GM23338 (cell line): ENCODE measurements around the gene MAP1B. TPM values are rescaled to one million over a fixed set of nuclear protein-coding genes. Genes with fewer than 3 reads are reported as not detected.

Source experiments
- ATAC-seq: fragments of 200-7000 bp; cut with Tn5 transposase; 3 replicates; pipeline ENCODE4 v1.9.1; 2020
- DNase-seq: peaks from one replicate; pipeline ENCODE4 v3.0.0-alpha.2; 2015; ENCODE audit warnings: low spot score
- H2AFZ ChIP-seq: fragments of 200-600 bp; sonication (generic); 2 replicates; pipeline ENCODE4 v1.8.0; 2016; ENCODE audit warnings: antibody characterized with exemption, mild to moderate bottlenecking, moderate library complexity
- H3F3A ChIP-seq: fragments of 200-600 bp; sonication (generic); replicated peaks from 2 replicates; pipeline ENCODE4 v1.8.0; 2017; ENCODE audit warnings: antibody characterized with exemption, mixed run types, low read depth
- H3K27ac ChIP-seq: fragments of 200-600 bp; sonication (generic); 2 replicates; pipeline ENCODE4 v1.6.1; 2016; ENCODE audit warnings: low read depth
- H3K27me3 ChIP-seq: fragments of 200-600 bp; sonication (generic); 2 replicates; pipeline ENCODE4 v1.8.0; 2016; ENCODE audit warnings: mild to moderate bottlenecking, mixed run types, moderate library complexity; ENCODE audit not compliant: insufficient read depth
- H3K36me3 ChIP-seq: fragments of 200-600 bp; sonication (generic); 2 replicates; pipeline ENCODE4 v1.8.0; 2016; ENCODE audit warnings: mild to moderate bottlenecking; ENCODE audit not compliant: insufficient read depth
- H3K4me1 ChIP-seq: fragments of 200-600 bp; sonication (generic); 2 replicates; pipeline ENCODE4 v1.8.0; 2016; ENCODE audit warnings: mild to moderate bottlenecking, moderate library complexity; ENCODE audit not compliant: insufficient read depth
- H3K4me2 ChIP-seq: fragments of 200-600 bp; sonication (generic); 2 replicates; pipeline ENCODE4 v1.7.1; 2017; ENCODE audit warnings: mixed run types
- H3K4me3 ChIP-seq: fragments of 200-600 bp; sonication (generic); 2 replicates; pipeline ENCODE4 v1.6.1; 2016; ENCODE audit warnings: mixed run types
- H3K79me2 ChIP-seq: fragments of 200-600 bp; sonication (generic); replicated peaks from 2 replicates; pipeline ENCODE4 v1.8.0; 2017; ENCODE audit warnings: mild to moderate bottlenecking; ENCODE audit not compliant: insufficient read depth
- H3K9me2 ChIP-seq: fragments of 200-600 bp; sonication (generic); 2 replicates; pipeline ENCODE4 v1.8.0; 2017; ENCODE audit not compliant: insufficient read depth
- H4K20me1 ChIP-seq: fragments of 200-600 bp; sonication (generic); replicated peaks from 2 replicates; pipeline ENCODE4 v1.8.0; 2017; ENCODE audit warnings: mild to moderate bottlenecking; ENCODE audit not compliant: insufficient read depth
- H3K27ac Mint-ChIP-seq: 2 replicates; pipeline ENCODE4 v1.8.0; 2020; ENCODE audit warnings: inconsistent platforms, mild to moderate bottlenecking, moderate library complexity, mixed read lengths
- H3K27me3 Mint-ChIP-seq: 3 replicates; pipeline ENCODE4 v1.8.0; 2022; ENCODE audit warnings: low read depth, mild to moderate bottlenecking, moderate library complexity, mixed read lengths, inconsistent platforms; ENCODE audit not compliant: insufficient read depth, poor library complexity
- H3K36me3 Mint-ChIP-seq: 3 replicates; pipeline ENCODE4 v1.8.0; 2021; ENCODE audit warnings: low read depth, mild to moderate bottlenecking, inconsistent platforms, moderate library complexity, mixed read lengths
- H3K4me1 Mint-ChIP-seq: 3 replicates; pipeline ENCODE4 v1.8.0; 2020; ENCODE audit warnings: mild to moderate bottlenecking, inconsistent platforms, mixed read lengths
- H3K4me3 Mint-ChIP-seq: 3 replicates; pipeline ENCODE4 v1.8.0; 2021; ENCODE audit warnings: moderate library complexity, mild to moderate bottlenecking, inconsistent platforms, mixed read lengths
- H3K9me3 Mint-ChIP-seq: 3 replicates; pipeline ENCODE4 v1.8.0; 2020; ENCODE audit warnings: moderate library complexity, mild to moderate bottlenecking, inconsistent platforms, mixed read lengths
- CREB1 ChIP-seq: fragments of 250-450 bp; sonication (Bioruptor Pico); IDR thresholded peaks from 2 replicates; pipeline ENCODE4 v1.5.0; 2020; ENCODE audit warnings: low read depth, mild to moderate bottlenecking, moderate library complexity
- EZH2phosphoT487 ChIP-seq: fragments of 200-600 bp; sonication (generic); IDR thresholded peaks from one replicate; pipeline ENCODE4 v1.8.1; 2018; ENCODE audit warnings: antibody characterized with exemption; ENCODE audit not compliant: unreplicated experiment
- JUNB ChIP-seq: IDR thresholded peaks from one replicate; pipeline ENCODE4 v1.6.1; 2016; ENCODE audit warnings: antibody characterized with exemption; ENCODE audit not compliant: unreplicated experiment
- NANOG ChIP-seq: IDR thresholded peaks from 2 replicates; pipeline ENCODE4 v1.6.1; 2016; ENCODE audit warnings: antibody characterized with exemption, borderline replicate concordance
- STAT1 ChIP-seq: IDR thresholded peaks from one replicate; pipeline ENCODE4 v1.6.1; 2016; ENCODE audit warnings: antibody characterized with exemption; ENCODE audit not compliant: unreplicated experiment
- ZNF114 ChIP-seq: fragments of 250-450 bp; sonication (Bioruptor Pico); IDR thresholded peaks from 2 replicates; pipeline ENCODE4 v1.5.0; 2020; ENCODE audit warnings: mild to moderate bottlenecking, moderate library complexity
- ZNF331 ChIP-seq: fragments of 250-450 bp; sonication (Bioruptor Pico); IDR thresholded peaks from 2 replicates; pipeline ENCODE4 v1.5.0; 2020; ENCODE audit warnings: low read depth, mild to moderate bottlenecking, moderate library complexity
- polyA plus RNA-seq: library from polyadenylated mRNA; unstranded; fragments of >200 nt; fragmentation: Nextera tagmentation; extraction: Ambion mirVana; gene quantifications from 2 replicates; pipeline ENCODE4 v1.2.1, GENCODE V29; 2016
- total RNA-seq: library from RNA; depleted of rRNA; stranded (reverse); fragments of >200 nt; shearing (Covaris generic); gene quantifications from 2 replicates; pipeline ENCODE4 v1.2.3, GENCODE V29; 2014
- TF ChIP-seq, protein P1 (sequence below), 2 experiments: fragments of 200-600 bp in 1 of 2; sonication (generic) in 1 of 2; conservative IDR thresholded peaks; 2 replicates each; pipeline versions ENCODE4 v1.5.1 to v1.6.1; 2016 to 2017; ENCODE audit warnings: antibody characterized with exemption in 2 of 2, low read depth in 2 of 2, mild to moderate bottlenecking in 2 of 2, moderate library complexity in 1 of 2
- TF ChIP-seq, protein P2 (sequence below): IDR thresholded peaks from 2 replicates; pipeline ENCODE4 v1.6.1; 2016; ENCODE audit warnings: antibody characterized with exemption
- TF ChIP-seq, protein P3 (sequence below): IDR thresholded peaks from one replicate; pipeline ENCODE4 v1.6.1; 2018; ENCODE audit warnings: antibody characterized with exemption; ENCODE audit not compliant: unreplicated experiment

The MAP1B gene
- total and polyA plus RNA-seq, 2 experiments from 2014 or later: 148 to 263 TPM

DNA sequence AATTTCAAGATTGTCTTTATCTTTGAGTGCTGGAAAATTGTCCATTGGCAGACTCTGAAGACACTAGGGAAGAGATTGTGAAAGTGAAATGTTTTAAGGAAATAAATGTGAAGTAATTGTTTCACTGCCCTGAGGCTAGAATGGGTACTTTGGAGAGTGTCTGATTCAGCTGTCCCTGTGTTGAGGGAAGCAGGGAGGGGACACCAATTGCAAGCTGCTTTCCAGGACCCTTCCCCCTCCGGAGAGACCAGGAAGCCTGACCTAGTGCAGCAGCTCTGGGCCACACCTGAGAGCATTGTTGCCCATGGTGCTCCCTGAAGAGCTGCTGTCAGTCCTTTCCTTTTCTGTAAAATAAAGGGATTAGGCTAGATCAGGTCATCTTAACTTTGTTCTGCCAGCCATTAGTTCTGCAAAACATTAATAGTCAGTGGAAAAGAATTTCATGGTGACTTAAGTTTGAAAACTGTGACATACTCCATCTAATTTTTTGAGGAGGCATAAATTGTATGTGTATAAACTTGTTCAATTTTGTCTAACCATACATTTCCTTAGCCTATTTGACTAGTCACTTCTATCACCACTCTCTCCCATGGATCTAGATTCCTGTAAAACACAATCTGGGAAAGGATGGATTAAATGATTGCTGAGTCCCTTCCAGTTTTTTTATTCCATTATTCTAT is 18.8 kb downstream of the MAP1B start (continued):
- TF ChIP-seq, protein P1, sequence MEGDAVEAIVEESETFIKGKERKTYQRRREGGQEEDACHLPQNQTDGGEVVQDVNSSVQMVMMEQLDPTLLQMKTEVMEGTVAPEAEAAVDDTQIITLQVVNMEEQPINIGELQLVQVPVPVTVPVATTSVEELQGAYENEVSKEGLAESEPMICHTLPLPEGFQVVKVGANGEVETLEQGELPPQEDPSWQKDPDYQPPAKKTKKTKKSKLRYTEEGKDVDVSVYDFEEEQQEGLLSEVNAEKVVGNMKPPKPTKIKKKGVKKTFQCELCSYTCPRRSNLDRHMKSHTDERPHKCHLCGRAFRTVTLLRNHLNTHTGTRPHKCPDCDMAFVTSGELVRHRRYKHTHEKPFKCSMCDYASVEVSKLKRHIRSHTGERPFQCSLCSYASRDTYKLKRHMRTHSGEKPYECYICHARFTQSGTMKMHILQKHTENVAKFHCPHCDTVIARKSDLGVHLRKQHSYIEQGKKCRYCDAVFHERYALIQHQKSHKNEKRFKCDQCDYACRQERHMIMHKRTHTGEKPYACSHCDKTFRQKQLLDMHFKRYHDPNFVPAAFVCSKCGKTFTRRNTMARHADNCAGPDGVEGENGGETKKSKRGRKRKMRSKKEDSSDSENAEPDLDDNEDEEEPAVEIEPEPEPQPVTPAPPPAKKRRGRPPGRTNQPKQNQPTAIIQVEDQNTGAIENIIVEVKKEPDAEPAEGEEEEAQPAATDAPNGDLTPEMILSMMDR (conservative IDR thresholded peaks at IDR 0.05; ENCODE audit: low read depth in 2 of 2): no peak
- TF ChIP-seq ZNF114 (no peak), NANOG (no peak)
- TF ChIP-seq, protein P2, sequence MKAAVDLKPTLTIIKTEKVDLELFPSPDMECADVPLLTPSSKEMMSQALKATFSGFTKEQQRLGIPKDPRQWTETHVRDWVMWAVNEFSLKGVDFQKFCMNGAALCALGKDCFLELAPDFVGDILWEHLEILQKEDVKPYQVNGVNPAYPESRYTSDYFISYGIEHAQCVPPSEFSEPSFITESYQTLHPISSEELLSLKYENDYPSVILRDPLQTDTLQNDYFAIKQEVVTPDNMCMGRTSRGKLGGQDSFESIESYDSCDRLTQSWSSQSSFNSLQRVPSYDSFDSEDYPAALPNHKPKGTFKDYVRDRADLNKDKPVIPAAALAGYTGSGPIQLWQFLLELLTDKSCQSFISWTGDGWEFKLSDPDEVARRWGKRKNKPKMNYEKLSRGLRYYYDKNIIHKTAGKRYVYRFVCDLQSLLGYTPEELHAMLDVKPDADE: no peak

DNA sequence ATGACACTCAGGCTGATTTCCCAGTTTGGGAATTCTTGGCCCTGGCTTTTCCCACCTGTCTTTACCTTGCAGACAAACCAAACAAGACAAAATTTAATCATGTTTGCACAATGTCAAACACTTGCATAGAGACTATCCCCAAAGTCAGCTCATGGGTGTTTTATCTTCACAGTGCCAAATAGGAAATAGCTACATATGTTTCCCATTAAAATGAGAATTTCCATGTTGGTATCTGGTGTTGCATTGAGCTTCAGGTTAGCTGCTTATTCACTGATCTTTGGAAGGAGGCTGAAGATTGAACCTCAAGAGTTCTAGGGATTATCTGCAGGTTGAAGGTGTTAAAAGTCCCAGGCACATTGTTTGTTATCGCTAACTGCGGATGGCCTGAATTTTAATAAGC is 19.5 kb downstream of the MAP1B start:
- peaks cover 46% of the 10 kb centered on the region for H3K4me1 ChIP-seq
- Mint-ChIP-seq H3K4me1 (peaks cover 47% of the 10 kb centered on the region), H3K36me3 (peaks cover 23% of the 10 kb centered on the region), H3K27ac (no peak overlapping the region), H3K4me3 (no peak overlapping the region), H3K9me3 (no peaks in the 10 kb centered on the region), H3K27me3 (peaks cover 3% of the 10 kb centered on the region)
- peaks cover 64% of the 10 kb centered on the region for H3K79me2 ChIP-seq
- H3K36me3 ChIP-seq: no peaks in the 10 kb centered on the region
- no peaks in the 10 kb centered on the region for H3K27me3 ChIP-seq
- no peak for DNase-seq
- H3K4me2 ChIP-seq: no peak overlapping the region
- ATAC-seq: no peak
- no peak overlapping the region for H2AFZ ChIP-seq
- H3K4me3 ChIP-seq: no peak overlapping the region
- H3K27ac ChIP-seq: no peak overlapping the region
- H3F3A ChIP-seq: no peaks in the 10 kb centered on the region
- H3K9me2 ChIP-seq: no peaks in the 10 kb centered on the region
- no peaks in the 10 kb centered on the region; the same call in 1 of the 2 replicates for H4K20me1 ChIP-seq
- TF ChIP-seq, protein P3, sequence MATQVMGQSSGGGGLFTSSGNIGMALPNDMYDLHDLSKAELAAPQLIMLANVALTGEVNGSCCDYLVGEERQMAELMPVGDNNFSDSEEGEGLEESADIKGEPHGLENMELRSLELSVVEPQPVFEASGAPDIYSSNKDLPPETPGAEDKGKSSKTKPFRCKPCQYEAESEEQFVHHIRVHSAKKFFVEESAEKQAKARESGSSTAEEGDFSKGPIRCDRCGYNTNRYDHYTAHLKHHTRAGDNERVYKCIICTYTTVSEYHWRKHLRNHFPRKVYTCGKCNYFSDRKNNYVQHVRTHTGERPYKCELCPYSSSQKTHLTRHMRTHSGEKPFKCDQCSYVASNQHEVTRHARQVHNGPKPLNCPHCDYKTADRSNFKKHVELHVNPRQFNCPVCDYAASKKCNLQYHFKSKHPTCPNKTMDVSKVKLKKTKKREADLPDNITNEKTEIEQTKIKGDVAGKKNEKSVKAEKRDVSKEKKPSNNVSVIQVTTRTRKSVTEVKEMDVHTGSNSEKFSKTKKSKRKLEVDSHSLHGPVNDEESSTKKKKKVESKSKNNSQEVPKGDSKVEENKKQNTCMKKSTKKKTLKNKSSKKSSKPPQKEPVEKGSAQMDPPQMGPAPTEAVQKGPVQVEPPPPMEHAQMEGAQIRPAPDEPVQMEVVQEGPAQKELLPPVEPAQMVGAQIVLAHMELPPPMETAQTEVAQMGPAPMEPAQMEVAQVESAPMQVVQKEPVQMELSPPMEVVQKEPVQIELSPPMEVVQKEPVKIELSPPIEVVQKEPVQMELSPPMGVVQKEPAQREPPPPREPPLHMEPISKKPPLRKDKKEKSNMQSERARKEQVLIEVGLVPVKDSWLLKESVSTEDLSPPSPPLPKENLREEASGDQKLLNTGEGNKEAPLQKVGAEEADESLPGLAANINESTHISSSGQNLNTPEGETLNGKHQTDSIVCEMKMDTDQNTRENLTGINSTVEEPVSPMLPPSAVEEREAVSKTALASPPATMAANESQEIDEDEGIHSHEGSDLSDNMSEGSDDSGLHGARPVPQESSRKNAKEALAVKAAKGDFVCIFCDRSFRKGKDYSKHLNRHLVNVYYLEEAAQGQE: no peak
- TF ChIP-seq EZH2phosphoT487 (no peak), STAT1 (no peak), ZNF114 (no peak), CREB1 (CRISPR knock-in tag) (no peak), JUNB (no peak), ZNF331 (no peak)
- TF ChIP-seq, protein P1 (conservative IDR thresholded peaks at IDR 0.05; ENCODE audit: low read depth in 2 of 2): no peak
